ENCODE measurements around the gene PADI4. TPM values are rescaled to one million over a fixed set of nuclear protein-coding genes. Genes with fewer than 3 reads are reported as not detected.

Gene PADI4, protein sequence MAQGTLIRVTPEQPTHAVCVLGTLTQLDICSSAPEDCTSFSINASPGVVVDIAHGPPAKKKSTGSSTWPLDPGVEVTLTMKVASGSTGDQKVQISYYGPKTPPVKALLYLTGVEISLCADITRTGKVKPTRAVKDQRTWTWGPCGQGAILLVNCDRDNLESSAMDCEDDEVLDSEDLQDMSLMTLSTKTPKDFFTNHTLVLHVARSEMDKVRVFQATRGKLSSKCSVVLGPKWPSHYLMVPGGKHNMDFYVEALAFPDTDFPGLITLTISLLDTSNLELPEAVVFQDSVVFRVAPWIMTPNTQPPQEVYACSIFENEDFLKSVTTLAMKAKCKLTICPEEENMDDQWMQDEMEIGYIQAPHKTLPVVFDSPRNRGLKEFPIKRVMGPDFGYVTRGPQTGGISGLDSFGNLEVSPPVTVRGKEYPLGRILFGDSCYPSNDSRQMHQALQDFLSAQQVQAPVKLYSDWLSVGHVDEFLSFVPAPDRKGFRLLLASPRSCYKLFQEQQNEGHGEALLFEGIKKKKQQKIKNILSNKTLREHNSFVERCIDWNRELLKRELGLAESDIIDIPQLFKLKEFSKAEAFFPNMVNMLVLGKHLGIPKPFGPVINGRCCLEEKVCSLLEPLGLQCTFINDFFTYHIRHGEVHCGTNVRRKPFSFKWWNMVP
- total RNA-seq (under 1 TPM in 1 of 5 donors, not detected in 4; 0.18 TPM), polyA plus RNA-seq (under 1 TPM in 2 of 3 donors, not detected in 1; 0.08 to 0.25 TPM)
- long read RNA-seq, donor 1: 0 reads
- long read RNA-seq, donor 2: 0 reads
- long read RNA-seq, donor 3: 0 reads
- long read RNA-seq, donor 4: 0 reads
- long read RNA-seq, donor 5: 0 reads
- long read RNA-seq, donor 6: 0 reads
- long read RNA-seq, donor 7: 0 reads
- long read RNA-seq, donor 8: 0 reads
- long read RNA-seq, donor 9: 0 reads
- long read RNA-seq, donor 10: 0 reads

DNA sequence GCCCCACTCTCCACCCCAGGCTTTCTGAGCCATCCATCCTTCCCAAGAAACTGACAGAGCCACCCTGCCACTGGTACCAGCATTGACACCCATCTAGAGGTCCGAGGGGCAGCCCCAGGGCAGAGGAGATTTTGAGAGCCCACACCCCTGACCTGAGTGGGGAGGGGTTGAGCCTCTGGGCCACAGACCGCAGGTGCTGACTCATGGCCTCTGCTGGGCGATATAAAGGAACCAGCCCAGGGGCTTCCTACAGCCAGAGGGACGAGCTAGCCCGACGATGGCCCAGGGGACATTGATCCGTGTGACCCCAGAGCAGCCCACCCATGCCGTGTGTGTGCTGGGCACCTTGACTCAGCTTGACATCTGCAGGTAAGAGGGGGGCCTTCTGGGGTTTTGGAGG lies at the start of gene PADI4:
TSS of gene PADI4 (plus strand) at position 252 of the 400 bp plus-strand sequence. CDS start at position 278, 26 bp downstream.
- no peak for DNase-seq
- H3K27me3 ChIP-seq: peaks cover 0 to 68% (median 27%) of the 10 kb centered on the region in 3 donors

DNA sequence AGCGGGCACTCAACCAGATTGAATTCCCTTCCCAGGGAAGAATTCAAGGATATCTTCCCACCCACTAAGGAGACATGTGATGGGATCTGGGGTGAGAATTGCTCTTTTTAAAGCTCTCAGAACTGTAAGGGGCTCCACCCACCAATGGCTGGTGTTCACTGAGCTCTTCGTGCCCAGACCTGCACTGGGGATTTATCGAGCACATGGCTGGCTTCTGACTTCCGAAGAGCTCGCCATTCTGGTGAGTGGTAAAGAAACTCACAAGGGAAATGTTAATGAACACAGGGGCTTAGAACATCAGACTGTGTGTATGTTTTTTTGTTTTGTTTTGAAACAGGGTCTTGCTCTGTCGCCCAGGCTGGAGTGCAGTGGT lies 49.3 kb upstream of the PADI4 start:
- Histone ChIP-seq H3K27me3 (peaks cover 0 to 50% (median 0%) of the 10 kb centered on the region in 3 donors), H3K4me1 (no peaks in the 10 kb centered on the region), H3K27ac (no peak overlapping the region), H3K36me3 (no peaks in the 10 kb centered on the region), H3K9me3 (peaks cover 0 to 4% (median 0%) of the 10 kb centered on the region in 4 donors), H3K4me3 (no peak overlapping the region)
- TF ChIP-seq, protein P1, sequence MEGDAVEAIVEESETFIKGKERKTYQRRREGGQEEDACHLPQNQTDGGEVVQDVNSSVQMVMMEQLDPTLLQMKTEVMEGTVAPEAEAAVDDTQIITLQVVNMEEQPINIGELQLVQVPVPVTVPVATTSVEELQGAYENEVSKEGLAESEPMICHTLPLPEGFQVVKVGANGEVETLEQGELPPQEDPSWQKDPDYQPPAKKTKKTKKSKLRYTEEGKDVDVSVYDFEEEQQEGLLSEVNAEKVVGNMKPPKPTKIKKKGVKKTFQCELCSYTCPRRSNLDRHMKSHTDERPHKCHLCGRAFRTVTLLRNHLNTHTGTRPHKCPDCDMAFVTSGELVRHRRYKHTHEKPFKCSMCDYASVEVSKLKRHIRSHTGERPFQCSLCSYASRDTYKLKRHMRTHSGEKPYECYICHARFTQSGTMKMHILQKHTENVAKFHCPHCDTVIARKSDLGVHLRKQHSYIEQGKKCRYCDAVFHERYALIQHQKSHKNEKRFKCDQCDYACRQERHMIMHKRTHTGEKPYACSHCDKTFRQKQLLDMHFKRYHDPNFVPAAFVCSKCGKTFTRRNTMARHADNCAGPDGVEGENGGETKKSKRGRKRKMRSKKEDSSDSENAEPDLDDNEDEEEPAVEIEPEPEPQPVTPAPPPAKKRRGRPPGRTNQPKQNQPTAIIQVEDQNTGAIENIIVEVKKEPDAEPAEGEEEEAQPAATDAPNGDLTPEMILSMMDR (IDR thresholded peaks at IDR 0.05): no peak
- TF ChIP-seq POLR2A (IDR thresholded peaks at IDR 0.05) (no peak), POLR2AphosphoS5 (IDR thresholded peaks at IDR 0.05) (no peak), EP300 (IDR thresholded peaks at IDR 0.05) (no peak)
- no peak for DNase-seq
- intact Hi-C loops (cut with DNase I; ENCODE audit: low total_unique reads): no loop called here
- 71 to 84% (median 78%) methylated on average over 6 of the region's 6 CpGs for WGBS, 5 donors

More for the DNA sequence above, at the start of gene PADI4:
- Histone ChIP-seq H3K27ac (no peak within 1 kb of the TSS), H3K4me1 (no peaks in the 10 kb centered on the region), H3K36me3 (no peaks in the 10 kb centered on the region), H3K4me3 (no peak within 1 kb of the TSS), H3K9me3 (peaks cover 0 to 8% (median 3%) of the 10 kb centered on the region in 4 donors)
- TF ChIP-seq POLR2A (IDR thresholded peaks at IDR 0.05) (no peak), EP300 (IDR thresholded peaks at IDR 0.05) (no peak), POLR2AphosphoS5 (IDR thresholded peaks at IDR 0.05) (no peak)
- TF ChIP-seq, protein P1 (IDR thresholded peaks at IDR 0.05): no peak
- intact Hi-C loops (cut with DNase I; ENCODE audit: low total_unique reads): no loop called here
- WGBS, 5 donors: 27 to 48% (median 39%) methylated on average over 4 to 8 of the region's 8 CpGs

DNA sequence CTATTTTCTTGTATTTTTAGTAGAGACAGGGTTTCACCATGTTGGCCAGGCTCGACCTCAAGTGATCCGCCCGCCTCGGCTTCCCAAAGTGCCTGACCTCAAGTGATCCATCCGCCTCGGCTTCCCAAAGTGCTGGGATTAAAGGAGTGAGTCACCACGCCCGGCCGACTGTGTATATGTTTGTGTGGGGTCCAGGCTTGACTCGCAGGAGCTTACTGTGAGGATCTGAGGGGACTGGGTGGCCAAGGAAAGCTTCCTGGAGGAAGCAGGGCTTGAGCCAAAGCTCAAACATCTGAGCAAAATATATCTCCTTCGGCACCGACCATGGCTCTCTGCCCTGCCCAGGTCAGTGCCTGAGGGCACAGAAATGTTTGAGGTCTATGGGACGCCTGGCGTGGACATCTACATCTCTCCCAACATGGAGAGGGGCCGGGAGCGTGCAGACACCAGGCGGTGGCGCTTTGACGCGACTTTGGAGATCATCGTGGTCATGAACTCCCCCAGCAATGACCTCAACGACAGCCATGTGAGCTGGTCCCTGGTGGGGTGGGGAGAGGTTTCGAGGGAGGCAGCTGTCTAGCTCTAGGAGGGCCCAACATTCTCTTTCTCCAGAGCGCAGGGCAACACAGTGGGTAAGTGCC lies 48.6 kb upstream of the PADI4 start:
- no peaks in the 10 kb centered on the region for H3K36me3 ChIP-seq
- H3K27me3 ChIP-seq: peaks cover 0 to 44% (median 0%) of the 10 kb centered on the region in 3 donors
- no peak overlapping the region for H3K4me3 ChIP-seq
- no peak for DNase-seq
- no peaks in the 10 kb centered on the region for H3K4me1 ChIP-seq
- intact Hi-C loops (cut with DNase I; ENCODE audit: low total_unique reads): no loop called here
- WGBS, 5 donors: 62 to 69% (median 64%) methylated on average over 11 to 24 of the region's 24 CpGs
- peaks cover 0 to 4% (median 0%) of the 10 kb centered on the region in 4 donors for H3K9me3 ChIP-seq
- H3K27ac ChIP-seq: no peak overlapping the region
- TF ChIP-seq EP300 (IDR thresholded peaks at IDR 0.05) (no peak), POLR2A (IDR thresholded peaks at IDR 0.05) (no peak), POLR2AphosphoS5 (IDR thresholded peaks at IDR 0.05) (no peak)
- TF ChIP-seq, protein P1 (IDR thresholded peaks at IDR 0.05): no peak

DNA sequence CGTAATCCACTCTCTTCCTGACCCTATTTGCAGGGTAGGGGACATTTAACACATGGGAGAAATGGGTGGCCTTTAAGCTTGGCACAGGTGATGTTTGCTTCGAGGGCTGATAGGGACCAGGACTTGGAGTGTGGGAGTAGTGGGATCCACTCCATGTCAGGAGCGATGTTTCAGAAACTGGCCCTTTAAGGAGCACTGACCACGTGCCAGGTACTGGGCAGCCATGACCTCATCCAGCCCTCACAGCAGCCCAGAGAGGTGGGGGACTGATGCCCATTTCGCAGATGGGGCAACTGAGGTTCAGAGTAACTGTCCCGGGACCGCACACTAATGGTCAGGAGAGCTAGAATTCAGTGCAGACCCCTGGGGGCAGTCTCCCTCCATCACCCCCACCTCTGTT lies 47.7 kb upstream of the PADI4 start:
- no peaks in the 10 kb centered on the region for H3K36me3 ChIP-seq
- no peak overlapping the region for H3K4me3 ChIP-seq
- intact Hi-C loops (cut with DNase I; ENCODE audit: low total_unique reads): no loop called here
- no peak for DNase-seq
- H3K9me3 ChIP-seq: peaks cover 0 to 4% (median 0%) of the 10 kb centered on the region in 4 donors
- TF ChIP-seq POLR2AphosphoS5 (IDR thresholded peaks at IDR 0.05): no peak
- TF ChIP-seq, protein P1 (IDR thresholded peaks at IDR 0.05): no peak
- no peak for TF ChIP-seq POLR2A (IDR thresholded peaks at IDR 0.05)
- TF ChIP-seq EP300 (IDR thresholded peaks at IDR 0.05): no peak
- H3K27ac ChIP-seq: no peak overlapping the region
- peaks cover 0 to 36% (median 0%) of the 10 kb centered on the region in 3 donors for H3K27me3 ChIP-seq
- no peaks in the 10 kb centered on the region for H3K4me1 ChIP-seq
- 75 to 87% (median 81%) methylated on average over 6 to 7 of the region's 7 CpGs for WGBS, 5 donors
